Esophagus muscularis mucosa (tissue), 4 donors: ENCODE results near the gene OR51I2.

ENCODE experiments used
- CTCF ChIP-seq, 3 experiments: fragments of 200-600 bp in 2 of 3; fragments of 450-650 bp in 1 of 3; sonication (generic) in 2 of 3; IDR thresholded peaks; one replicate each; pipeline ENCODE4 v1.5.1; 2017 to 2019; ENCODE audit warnings: antibody characterized with exemption in 3 of 3, mild to moderate bottlenecking in 2 of 3, moderate library complexity in 1 of 3
- EP300 ChIP-seq: sonication (generic); formaldehyde crosslinking; IDR thresholded peaks from one replicate; pipeline ENCODE4 v1.6.1; 2017; ENCODE audit warnings: antibody characterized with exemption
- POLR2A ChIP-seq: fragments of 450-650 bp; IDR thresholded peaks from one replicate; pipeline ENCODE4 v1.6.1; 2017; ENCODE audit warnings: antibody characterized with exemption, moderate library complexity, mild to moderate bottlenecking, low read depth
- POLR2AphosphoS5 ChIP-seq, 2 donors: sonication (generic); formaldehyde crosslinking; IDR thresholded peaks; one replicate each; pipeline ENCODE4 v1.6.1; 2017; ENCODE audit warnings: antibody characterized with exemption in 2 of 2

- peak; percentile 60 to 77 (median 62) for TF ChIP-seq CTCF (IDR thresholded peaks at IDR 0.05)
- TF ChIP-seq POLR2A: no peak
- no peak for TF ChIP-seq POLR2AphosphoS5 (IDR thresholded peaks at IDR 0.05)
- no peak for TF ChIP-seq EP300
Observed at GRCh38 chr11:5476186-5476819, 27.2 kb downstream of the OR51I2 start.
